ENCODE measurements around the gene CRYBB3.

DNA sequence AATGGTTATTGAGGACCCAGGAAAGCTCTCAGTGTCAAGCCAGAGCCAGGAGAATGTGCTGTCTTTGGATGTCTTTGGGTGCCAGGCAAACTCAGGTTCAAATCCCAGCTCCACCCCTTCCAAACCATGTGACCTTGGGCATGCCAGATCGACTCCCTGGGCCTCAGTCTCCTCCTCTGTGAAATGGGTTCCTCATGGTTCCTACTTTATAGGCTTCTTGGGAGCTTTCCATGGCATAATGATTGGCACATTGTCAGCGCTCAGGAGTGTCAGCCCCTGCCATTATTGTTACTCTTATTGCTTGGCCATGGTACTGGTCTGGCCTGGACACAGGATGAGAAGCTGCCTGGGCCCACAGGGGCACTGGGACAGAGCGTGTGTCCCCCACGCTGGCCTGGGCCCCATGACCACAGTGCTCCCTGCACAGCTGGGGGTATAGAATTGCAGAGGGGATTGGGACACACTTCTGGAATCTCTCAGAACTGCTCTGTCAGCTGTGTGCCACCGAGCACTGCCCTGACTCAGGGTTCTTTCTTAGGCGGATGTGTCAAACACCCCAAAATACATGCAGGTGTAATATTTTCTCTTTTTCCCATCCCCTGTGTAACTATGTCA lies 37.6 kb upstream of the CRYBB3 start:
- TF ChIP-seq CTCF (conservative IDR thresholded peaks at IDR 0.05 in 1 of 2, IDR thresholded peaks at IDR 0.05 in 1 of 2; ENCODE audit: extremely low read depth in 1 of 2, insufficient read depth in 1 of 2, low read depth in 1 of 2, low read length in 2 of 2) = no peak
- no peak for TF ChIP-seq EZH2 (IDR thresholded peaks at IDR 0.05; ENCODE audit: borderline replicate concordance, low read length)
